Kasumi-1 (cell line): Measurements from ENCODE around the gene UNC5C.

Source experiments
- DNase-seq, 2 experiments: peaks; one replicate each; lab custom pipeline; 2025; lab: John Stamatoyannopoulos, UW

Gene UNC5C

DNA sequence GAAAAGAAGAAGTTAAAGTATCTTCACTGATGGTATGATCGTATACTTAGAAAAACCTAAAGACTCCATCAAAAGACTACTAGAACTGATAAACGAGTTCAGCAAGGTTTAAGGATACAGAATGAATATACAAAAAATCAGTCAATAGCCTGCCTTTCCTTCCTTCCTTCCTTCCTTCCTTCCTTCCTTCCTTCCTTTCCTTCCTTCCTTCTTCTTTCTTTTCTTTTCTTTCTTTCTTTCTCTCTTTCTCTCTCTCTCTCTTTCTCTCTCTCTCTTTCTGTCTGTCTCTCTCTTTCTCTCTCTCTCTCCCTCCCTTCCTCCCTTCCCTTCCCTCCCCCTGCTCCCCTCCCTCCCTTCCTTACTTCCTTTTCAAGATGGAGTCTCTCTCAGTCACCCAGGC is 428.3 kb downstream of the UNC5C start:
- DNase-seq, result no peak

DNA sequence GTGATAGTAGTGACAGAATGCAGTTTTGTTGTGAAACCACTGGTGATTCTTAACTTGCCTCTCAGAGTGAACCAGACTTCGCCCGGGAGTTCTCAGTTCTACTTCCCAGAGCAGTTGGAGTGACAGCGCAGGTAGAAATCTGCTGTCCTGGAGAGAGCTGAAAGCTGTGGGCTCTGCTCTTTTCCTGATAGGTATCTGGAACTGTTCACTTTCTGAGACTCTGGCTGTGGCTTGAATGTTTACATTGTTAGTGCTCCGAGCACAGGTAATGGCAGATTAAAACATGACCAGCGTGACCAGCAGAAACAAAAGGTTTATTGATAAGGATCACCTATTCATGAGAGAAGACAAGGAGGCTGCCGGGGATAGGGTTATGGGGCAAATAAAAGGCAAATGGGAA is 430.3 kb downstream of the UNC5C start:
- DNase-seq, result no peak

DNA sequence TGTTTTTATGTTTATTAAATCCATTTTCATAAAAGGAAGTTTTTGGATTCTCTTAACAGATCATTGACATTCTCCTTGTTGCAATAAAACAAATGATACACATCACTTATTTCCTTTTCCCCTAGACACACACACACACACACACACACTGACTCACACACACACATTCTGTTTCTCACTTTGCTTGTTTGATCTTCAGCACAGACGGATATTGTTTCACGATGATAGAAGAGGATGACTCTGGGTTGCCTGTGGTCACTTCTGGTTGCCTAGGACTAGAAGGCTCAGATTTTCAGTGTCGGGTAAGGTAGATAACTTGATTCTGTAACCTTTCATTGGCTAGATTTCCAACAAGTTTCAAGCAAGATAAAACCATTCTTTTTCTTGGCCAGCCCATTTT is 434.3 kb downstream of the UNC5C start:
- DNase-seq, result no peak
